GM19467 (cell line): ENCODE data around the gene BEST1.
"Not testable (repeated sequence)": the region's sequence is repeated elsewhere in the genome, so short reads cannot be mapped to it uniquely, and the experiment has no call there.

Experiments used
- ATAC-seq: cut with Tn5 transposase; IDR thresholded peaks from one replicate; pipeline ENCODE4 v1.9.1; 2021; ENCODE audit warnings: mild to moderate bottlenecking, moderate library complexity; ENCODE audit not compliant: unreplicated experiment

BEST1 gene

GRCh38 chr11:61947486-61948210 lies 2.5 kb upstream of the BEST1 start:
- no peak for ATAC-seq

- ATAC-seq = no peak
Measured at GRCh38 chr11:61948505-61948904, 1.6 kb upstream of the BEST1 start.

- no peak for ATAC-seq
Measured at GRCh38 chr11:61949169-61950034, 749 bp upstream of the BEST1 start.

- ATAC-seq = no peak
Measured at GRCh38 chr11:61951484-61952135, 1.5 kb downstream of the BEST1 start.

GRCh38 chr11:61952882-61953281 lies 2.7 kb downstream of the BEST1 start:
- ATAC-seq = no peak

- ATAC-seq = not testable (repeated sequence)
Measured at GRCh38 chr11:61953632-61954031, 3.5 kb downstream of the BEST1 start.

- ATAC-seq = no peak
Measured at GRCh38 chr11:61954106-61954850, 4.1 kb downstream of the BEST1 start.

- no peak for ATAC-seq
Measured at GRCh38 chr11:61954851-61955421, 4.8 kb downstream of the BEST1 start.

GRCh38 chr11:61955422-61956135 lies 5.4 kb downstream of the BEST1 start:
- no peak for ATAC-seq

GRCh38 chr11:61956191-61957020 lies 6.3 kb downstream of the BEST1 start:
- no peak for ATAC-seq

- no peak for ATAC-seq
Measured at GRCh38 chr11:61957021-61957770, 7.0 kb downstream of the BEST1 start.

- no peak for ATAC-seq
Measured at GRCh38 chr11:61958590-61958989, 8.4 kb downstream of the BEST1 start.

GRCh38 chr11:61959114-61959513 lies 9.0 kb downstream of the BEST1 start:
- ATAC-seq = no peak

GRCh38 chr11:61959678-61960077 lies 9.5 kb downstream of the BEST1 start:
- no peak for ATAC-seq

- ATAC-seq = no peak
Measured at GRCh38 chr11:61960532-61960931, 10.4 kb downstream of the BEST1 start.

- no peak for ATAC-seq
Measured at GRCh38 chr11:61961570-61962212, 11.5 kb downstream of the BEST1 start.

- ATAC-seq = no peak
Measured at GRCh38 chr11:61962213-61963015, 12.3 kb downstream of the BEST1 start.
